Mesenteric fat pad (tissue), 1 donor: ENCODE data around the gene TRAF3IP1. TPM values are rescaled to one million over a fixed set of nuclear protein-coding genes. Genes with fewer than 3 reads are reported as not detected.

Source experiments
- DNase-seq: peaks from one replicate; pipeline ENCODE4 v3.0.0-alpha.2; 2020; ENCODE audit warnings: low spot score
- total RNA-seq: library from RNA; stranded (reverse); fragmentation: NEBNext Ultra II Directional; extraction: Animal tissue kit (Norgen Biotek cat#: 25700); gene quantifications from one replicate; pipeline ENCODE4 v1.2.1, GENCODE V29; 2021
- donor health status: DM: yes; HTN: yes; CAD: no.

Gene TRAF3IP1
- total RNA-seq, 1 donor from 2014 or later = 24.5 TPM

- DNase-seq = no peak
Measured at GRCh38 chr2:238287737-238288649, 32.3 kb upstream of the TRAF3IP1 start, which contains the start of gene PER2. Gene PER2 (minus strand): TSS chr2:238288610. CDS start chr2:238277936, 10,674 bp downstream.

DNA sequence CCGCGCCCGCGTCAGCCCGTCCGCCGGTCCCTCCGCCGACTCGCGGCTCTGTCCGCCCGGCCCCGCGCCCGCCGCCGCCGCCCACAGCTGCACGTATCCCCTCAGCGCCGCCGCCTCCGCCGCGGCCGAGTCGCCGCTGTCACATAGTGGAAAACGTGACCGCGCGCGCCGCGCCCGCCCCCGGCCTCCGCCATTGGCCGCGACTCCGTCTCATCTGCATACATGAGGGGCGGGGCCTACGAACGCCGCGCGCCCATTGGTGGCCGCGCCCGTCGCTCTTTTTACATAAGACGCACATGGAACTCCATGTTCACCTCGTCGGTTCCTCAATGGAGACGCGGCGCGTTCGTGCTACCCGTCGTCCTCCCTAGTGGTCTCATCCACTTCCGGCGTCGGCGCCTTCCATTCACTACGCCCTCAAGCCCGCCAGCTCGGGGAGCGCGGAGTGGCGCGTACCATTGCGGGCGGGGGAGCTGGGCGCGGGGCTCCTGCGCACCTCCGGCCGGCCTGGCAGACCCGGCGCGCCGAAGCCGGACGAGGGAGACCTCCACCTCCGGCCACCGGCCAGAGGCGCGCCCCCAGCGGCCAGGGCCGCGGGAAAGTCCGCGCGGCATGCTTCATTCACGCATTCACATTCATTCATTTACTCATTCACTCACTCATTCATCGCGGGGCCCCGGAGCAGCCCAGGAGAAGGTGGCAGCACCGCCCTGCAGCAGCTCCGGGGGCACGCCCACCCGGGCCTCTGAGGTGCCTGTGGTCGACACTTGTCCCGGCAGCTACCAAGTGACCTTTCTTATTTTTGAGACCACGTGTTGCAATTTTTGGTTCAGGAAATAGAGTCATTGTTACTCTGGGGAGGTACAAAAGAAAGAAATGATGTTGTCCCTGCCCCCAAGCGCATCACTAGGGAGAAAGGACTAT, 31.4 kb upstream of the TRAF3IP1 start:
- DNase-seq = peak; percentile 100

GRCh38 chr2:238289574-238289973, 30.7 kb upstream of the TRAF3IP1 start:
- DNase-seq = no peak

GRCh38 chr2:238290091-238290509, 30.2 kb upstream of the TRAF3IP1 start:
- no peak for DNase-seq

DNA sequence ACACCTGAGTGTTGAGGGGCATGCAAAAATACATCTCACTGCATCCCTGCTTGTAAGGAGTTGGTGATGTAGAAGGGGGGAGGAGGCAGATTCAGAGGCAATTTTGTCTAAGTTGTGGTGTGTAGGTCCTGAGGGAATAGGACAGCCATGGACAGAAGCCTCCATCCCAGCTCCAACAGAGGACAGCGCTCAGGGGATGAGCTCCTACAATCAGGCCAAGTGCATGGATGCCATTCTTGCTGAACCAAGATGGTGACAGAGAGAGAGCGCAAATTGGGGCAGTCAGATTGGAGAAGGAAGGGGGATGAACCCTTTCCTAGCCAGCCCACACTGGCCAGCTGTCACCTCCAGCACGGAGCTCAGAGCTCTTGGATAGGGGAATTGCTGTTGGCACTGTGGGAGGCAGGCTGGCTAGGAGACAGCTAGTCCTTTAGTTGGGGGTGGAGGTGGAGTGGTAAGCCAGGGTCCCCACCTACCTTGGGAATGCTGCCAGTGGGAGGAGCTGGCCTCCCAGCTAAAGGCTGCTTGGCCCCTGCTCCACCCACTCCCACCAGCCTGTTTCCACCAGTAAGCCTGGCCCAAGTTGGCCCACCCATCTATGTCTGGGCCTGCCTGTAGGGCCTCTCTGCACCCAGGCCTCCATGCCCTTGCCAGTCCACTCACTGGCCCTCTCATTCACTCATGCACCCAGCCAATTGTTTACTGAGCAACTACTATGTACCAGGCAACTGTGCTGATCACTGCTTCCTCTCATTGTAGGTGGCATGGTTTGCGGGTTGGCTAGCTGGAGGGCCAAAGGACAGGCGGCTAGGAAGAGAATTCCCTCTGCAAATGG, 29.4 kb upstream of the TRAF3IP1 start:
- no peak for DNase-seq

DNA sequence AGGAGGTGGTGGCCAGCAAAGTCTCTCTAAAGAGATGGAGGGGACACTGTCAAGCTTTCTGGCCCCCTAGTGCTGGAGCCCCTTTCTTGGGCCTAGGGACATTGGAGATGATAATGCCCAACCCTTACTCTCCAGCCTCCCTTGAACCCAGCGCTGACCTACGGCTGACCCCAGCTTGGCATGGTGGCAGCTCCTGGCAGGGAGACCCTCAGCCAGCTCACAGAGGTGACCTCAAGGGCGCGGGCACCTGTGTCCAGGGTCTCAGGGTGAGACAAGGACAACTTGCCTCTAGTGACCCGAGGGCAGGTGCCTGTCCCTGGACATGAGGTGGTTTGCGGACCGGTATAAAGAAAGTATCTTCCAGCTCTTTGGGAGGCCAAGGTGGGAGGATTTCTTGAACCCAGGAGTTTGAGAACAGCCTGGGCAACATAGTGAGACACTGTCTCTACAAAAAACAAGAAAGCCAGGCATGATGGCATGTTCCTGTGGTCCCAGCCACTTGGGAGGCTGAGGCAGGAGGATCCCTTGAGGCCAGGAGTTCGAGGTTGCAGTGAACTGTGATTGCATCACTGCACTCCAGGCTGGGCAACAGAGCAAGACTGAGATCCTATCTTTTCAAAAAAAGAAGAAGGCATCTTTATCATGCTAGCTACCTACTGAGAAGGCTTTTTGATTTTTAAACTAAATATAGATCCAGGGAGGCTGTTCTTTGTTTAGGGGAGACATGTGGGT, 28.6 kb upstream of the TRAF3IP1 start:
- DNase-seq = no peak

DNA sequence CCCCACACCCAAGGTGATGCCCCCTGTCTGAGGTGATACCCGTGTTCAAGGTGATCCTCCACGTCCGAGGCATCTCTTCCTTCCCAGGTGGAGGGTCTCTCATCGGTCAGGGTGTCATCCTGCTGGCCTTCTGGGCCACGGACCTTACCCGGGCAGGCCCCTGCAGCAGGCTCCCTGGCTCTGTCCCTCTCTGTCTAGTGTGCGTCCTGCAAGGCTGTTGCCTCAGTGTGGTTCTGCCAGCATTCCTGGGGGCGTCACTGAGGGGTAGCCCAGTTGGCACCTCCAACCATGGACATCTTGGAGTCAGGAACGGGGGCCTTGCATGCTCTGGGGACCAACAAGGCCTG, 26.3 kb upstream of the TRAF3IP1 start:
- DNase-seq = no peak

DNA sequence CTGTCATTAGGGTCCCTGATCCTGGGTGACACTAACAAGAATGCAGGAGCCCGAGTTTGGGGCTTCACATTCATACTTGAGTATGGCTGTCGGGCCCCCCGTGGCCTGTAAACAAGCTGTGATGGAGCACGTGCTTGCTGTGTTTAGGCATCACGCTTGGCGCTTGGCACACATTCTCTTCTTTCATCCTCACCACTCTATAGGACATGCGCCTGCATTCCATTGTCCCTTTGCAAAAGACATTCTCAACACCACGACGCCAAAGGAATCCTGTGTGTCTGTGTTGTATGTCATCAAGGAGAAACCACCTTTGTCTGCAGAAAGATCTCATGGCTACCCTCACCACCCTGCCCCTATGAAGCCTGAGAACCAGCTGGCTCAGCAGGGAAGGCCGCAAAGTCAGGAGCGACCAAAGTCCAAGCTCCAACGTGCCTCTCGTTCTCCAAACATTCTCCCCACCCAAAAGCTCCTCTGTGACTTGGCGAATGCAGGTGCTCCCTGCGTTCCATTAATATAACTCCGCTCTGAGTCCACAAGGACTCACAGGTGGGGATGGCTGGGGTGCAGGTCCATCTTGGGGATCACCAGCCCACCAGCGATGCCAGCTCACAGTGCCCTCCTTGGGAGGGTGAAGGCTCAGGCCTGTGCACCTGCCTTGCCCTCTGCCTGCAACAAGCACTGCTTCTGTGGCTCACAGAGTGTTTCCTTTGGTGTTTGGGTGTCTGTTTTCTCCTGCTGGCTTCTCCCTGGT, 25.8 kb upstream of the TRAF3IP1 start:
- no peak for DNase-seq

DNA sequence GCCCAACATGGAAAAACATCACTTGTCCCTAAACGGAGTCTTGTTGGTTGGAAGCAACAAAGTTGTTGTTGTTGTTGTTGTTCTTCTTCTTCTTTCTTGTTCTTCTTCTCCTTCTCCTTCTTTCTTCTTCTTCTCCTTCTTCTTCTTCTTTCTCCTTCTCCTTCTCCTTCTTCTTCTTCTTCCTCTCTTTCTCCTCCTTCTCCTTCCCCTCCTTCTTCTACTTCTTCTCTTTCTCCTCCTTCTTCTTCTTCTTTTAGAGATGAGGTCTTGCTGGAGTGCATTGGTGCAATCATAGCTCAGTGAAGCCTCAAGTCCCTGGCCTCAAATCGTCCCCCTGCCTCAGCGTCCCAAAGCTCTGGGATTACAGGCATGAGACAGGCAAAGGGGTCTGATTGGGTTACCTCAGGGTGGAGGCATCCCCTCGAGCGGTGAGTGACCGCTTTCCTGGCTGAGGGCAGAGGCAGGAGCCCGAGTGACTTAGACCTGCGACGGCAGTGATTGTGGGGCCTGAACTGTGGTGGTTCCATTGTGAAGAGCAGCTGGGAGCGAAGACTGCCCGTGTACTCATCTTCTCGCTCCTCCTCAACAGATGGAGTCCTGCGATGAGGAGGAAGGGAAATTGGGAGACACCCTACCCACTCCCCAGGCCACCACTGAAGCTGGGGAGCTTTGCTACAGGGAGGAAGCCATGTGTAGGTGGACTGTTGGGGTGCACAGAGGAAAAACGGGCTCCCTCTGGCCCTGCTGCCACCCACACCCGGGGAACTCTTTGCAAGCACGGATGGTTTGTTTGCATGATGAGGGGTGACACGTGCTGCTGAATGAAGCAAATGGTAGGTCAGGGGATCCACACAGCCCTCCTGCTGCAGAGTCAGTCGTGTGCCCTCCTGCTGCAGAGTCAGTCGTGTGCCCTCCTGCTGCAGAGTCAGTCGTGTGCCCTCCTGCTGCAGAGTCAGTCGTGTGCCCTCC, 24.9 kb upstream of the TRAF3IP1 start:
- no peak for DNase-seq

DNA sequence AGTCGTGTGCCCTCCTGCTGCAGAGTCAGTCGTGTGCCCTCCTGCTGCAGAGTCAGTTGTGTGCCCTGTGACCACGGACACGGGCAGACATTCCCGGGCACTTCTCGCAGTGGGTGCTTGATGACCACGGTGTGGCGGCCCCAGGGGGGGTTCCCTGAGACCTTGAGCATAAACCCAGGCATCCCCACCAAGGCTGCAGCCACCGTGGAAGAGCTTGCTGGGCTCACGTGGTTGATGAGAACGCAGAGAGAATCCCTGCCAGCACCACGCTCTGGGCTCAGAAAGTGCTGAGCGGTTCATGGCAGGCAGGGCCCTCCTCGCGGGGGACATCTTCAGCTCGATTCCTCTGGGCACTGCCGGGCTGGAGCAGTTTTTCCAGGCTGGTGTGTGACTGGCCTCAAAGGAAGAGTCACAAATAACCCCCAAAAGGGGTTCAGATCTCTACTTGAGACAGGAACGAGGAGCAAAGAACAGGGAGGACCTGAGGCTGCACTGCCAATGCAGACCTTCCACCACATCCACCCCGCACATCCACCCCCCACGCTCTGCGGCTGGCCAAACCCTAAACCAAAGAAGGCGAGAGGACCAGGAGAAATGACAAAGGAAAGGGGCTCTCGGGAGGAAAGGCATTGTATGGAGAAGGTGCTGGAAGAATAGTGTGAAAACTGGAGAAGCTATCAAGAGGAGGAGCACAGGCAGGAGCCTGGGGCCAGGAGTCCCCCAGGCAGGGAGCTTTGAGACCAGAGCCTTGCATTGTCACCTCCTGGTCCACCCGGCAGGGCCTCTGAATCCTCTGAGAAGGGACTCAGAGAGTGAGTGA, 23.5 kb upstream of the TRAF3IP1 start:
- DNase-seq = no peak

- DNase-seq = no peak
Measured at GRCh38 chr2:238299803-238300202, 20.5 kb upstream of the TRAF3IP1 start.

GRCh38 chr2:238302087-238302486, 18.2 kb upstream of the TRAF3IP1 start:
- no peak for DNase-seq

- no peak for DNase-seq
Measured at GRCh38 chr2:238302751-238303150, 17.6 kb upstream of the TRAF3IP1 start.

- DNase-seq = no peak
Measured at GRCh38 chr2:238304116-238304515, 16.2 kb upstream of the TRAF3IP1 start.

GRCh38 chr2:238305092-238305862, 15.0 kb upstream of the TRAF3IP1 start:
- no peak for DNase-seq

- no peak for DNase-seq
Measured at GRCh38 chr2:238305965-238306671, 14.2 kb upstream of the TRAF3IP1 start.
